Stomach (tissue), 9 donors: Measurements from ENCODE around the gene ADGRD1. TPM values are rescaled to one million over a fixed set of nuclear protein-coding genes. Genes with fewer than 3 reads are reported as not detected.

Experiments
- DNase-seq, 2 donors: peaks; one replicate each; pipeline versions ENCODE4 v3.0.0 to v3.0.0-alpha.2; 2013 to 2019
- H3K27ac ChIP-seq, 5 donors: fragments of 200-600 bp in 4 of 5; sonication (generic) in 4 of 5; one replicate each; pipeline ENCODE4 v1.5.1; 2013 to 2019; ENCODE audit warnings: mild to moderate bottlenecking in 1 of 5, moderate library complexity in 1 of 5
- H3K27me3 ChIP-seq, 3 donors: fragments of 200-600 bp; sonication (generic); one replicate each; pipeline ENCODE4 v1.5.1; 2017 to 2019; ENCODE audit warnings: mixed run types in 1 of 3
- H3K36me3 ChIP-seq, 4 donors: fragments of 200-600 bp; sonication (generic); 1 replicate in 3 of 4; 2 replicates in 1 of 4; pipeline ENCODE4 v1.5.1; 2016 to 2019
- H3K4me1 ChIP-seq, 4 donors: fragments of 200-600 bp; sonication (generic); one replicate each; pipeline ENCODE4 v1.5.1; 2016 to 2019
- H3K4me3 ChIP-seq, 4 donors: fragments of 200-600 bp; sonication (generic) in 3 of 4; one replicate each; pipeline ENCODE4 v1.5.1; 2016 to 2019; ENCODE audit warnings: mild to moderate bottlenecking in 1 of 4
- H3K9me3 ChIP-seq, 4 donors: fragments of 200-600 bp; sonication (generic); one replicate each; pipeline ENCODE4 v1.5.1; 2016 to 2019
- EP300 ChIP-seq: sonication (generic); formaldehyde crosslinking; IDR thresholded peaks from one replicate; pipeline ENCODE4 v1.6.1; 2017; ENCODE audit warnings: antibody characterized with exemption
- POLR2A ChIP-seq, 4 donors: fragments of 450-650 bp; IDR thresholded peaks; one replicate each; pipeline ENCODE4 v1.6.1; 2016; ENCODE audit warnings: antibody characterized with exemption in 4 of 4, control low read depth in 2 of 4, mild to moderate bottlenecking in 1 of 4, moderate library complexity in 1 of 4
- POLR2AphosphoS5 ChIP-seq, 3 donors: sonication (generic); formaldehyde crosslinking; IDR thresholded peaks; one replicate each; pipeline ENCODE4 v1.6.1; 2016; ENCODE audit warnings: antibody characterized with exemption in 3 of 3
- WGBS, 5 donors: extraction: QIAGEN DNeasy Blood & Tissue Kit in 3 of 5; methylation state at CpG; one replicate each; pipeline versions ENCODE4 v1.1.5 to v1.1.7; 2013 to 2018; 5-methylcytosine and 5-hydroxymethylcytosine counted together
- intact Hi-C: fragments of 100-400 bp; cut with DNase I; formaldehyde crosslinking; loops from one replicate; pipeline ENCODE4 v1.15.1; 2023; ENCODE audit warnings: low total_unique reads
- polyA plus RNA-seq, 3 donors: library from polyadenylated mRNA; stranded (reverse); fragments of 200-250 nt; gene quantifications; one replicate each; pipeline ENCODE4 v1.2.3, GENCODE V29; 2013
- total RNA-seq, 5 donors: library from RNA; depleted of rRNA; stranded (reverse); fragments of >200 nt; gene quantifications; one replicate each; pipeline versions ENCODE4 v1.1.0 to v1.2.3, GENCODE V29; 2014 to 2016
- TF ChIP-seq, protein P1 (sequence below), 7 experiments: fragments of 450-650 bp in 4 of 7; fragments of 200-600 bp in 3 of 7; sonication (generic) in 3 of 7; IDR thresholded peaks; one replicate each; pipeline ENCODE4 v1.5.1; 2016 to 2019; ENCODE audit warnings: antibody characterized with exemption in 7 of 7, control low read depth in 2 of 7, mild to moderate bottlenecking in 1 of 7
- donor health status: healthy with polysubstance abuse.
- donor health status: Bipolar disorder and iron deficiency.
- donor health status: healthy.

Gene ADGRD1
- total and polyA plus RNA-seq, 8 donors: 3.7 to 43.8 (median 15.4) TPM

DNA sequence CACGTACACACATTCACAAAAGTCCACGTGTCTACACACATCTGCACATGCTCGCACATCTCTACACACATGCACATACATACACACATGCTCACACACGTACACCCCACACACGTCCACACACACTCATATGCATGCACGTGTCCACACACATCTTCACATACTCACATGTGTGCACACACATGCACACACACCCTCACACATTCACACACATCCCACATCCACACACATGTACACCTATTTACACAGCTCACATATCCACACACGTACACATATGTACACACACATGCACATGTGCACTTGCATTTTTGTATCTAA is 3.6 kb downstream of the ADGRD1 start:
- Histone ChIP-seq H3K4me1 (peaks cover 10 to 47% (median 24%) of the 10 kb centered on the region in 4 donors), H3K27ac (no peak overlapping the region), H3K4me3 (no peak overlapping the region), H3K9me3 (no peaks in the 10 kb centered on the region), H3K36me3 (no peaks in the 10 kb centered on the region), H3K27me3 (peaks cover 0 to 7% (median 0%) of the 10 kb centered on the region in 3 donors)
- intact Hi-C loops: no loop called here
- TF ChIP-seq POLR2AphosphoS5 (IDR thresholded peaks at IDR 0.05) (no peak), EP300 (no peak), POLR2A (IDR thresholded peaks at IDR 0.05) (no peak)
- TF ChIP-seq, protein P1, sequence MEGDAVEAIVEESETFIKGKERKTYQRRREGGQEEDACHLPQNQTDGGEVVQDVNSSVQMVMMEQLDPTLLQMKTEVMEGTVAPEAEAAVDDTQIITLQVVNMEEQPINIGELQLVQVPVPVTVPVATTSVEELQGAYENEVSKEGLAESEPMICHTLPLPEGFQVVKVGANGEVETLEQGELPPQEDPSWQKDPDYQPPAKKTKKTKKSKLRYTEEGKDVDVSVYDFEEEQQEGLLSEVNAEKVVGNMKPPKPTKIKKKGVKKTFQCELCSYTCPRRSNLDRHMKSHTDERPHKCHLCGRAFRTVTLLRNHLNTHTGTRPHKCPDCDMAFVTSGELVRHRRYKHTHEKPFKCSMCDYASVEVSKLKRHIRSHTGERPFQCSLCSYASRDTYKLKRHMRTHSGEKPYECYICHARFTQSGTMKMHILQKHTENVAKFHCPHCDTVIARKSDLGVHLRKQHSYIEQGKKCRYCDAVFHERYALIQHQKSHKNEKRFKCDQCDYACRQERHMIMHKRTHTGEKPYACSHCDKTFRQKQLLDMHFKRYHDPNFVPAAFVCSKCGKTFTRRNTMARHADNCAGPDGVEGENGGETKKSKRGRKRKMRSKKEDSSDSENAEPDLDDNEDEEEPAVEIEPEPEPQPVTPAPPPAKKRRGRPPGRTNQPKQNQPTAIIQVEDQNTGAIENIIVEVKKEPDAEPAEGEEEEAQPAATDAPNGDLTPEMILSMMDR (IDR thresholded peaks at IDR 0.05): no peak
- WGBS, 5 donors: 81 to 92% (median 89%) methylated on average over 7 of the region's 7 CpGs
- no peak for DNase-seq

DNA sequence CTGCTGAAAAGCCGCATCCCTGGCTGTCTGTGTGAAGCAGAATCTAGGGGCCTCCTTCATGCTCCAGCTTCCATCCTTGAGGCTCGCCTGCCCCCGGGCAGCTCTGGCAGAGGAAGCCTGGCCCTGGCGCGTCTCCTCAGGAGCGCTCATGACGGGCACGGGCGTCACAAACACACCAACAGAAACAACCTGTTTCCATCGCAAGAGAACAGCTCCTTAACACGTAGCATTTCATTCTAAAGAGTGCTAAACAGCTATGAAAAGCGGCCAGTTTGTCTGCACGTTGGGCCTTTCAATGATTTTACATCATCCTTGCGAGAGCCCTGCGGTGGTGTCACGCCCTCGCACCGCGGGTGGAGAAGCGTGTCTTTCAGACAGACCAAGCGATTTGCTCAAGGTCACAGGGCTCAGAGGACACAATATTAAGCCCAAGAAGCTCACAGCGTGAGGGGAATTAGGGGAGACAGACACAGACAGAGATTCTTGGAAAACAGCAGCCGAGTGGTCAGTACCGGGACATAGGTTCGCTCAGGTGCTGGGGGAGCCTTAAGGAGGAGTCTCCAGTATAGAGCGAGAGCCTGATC is 4.9 kb downstream of the ADGRD1 start:
- WGBS, 5 donors: 86 to 90% (median 89%) methylated on average over 25 to 26 of the region's 26 CpGs
- Histone ChIP-seq H3K4me1 (peaks cover 0 to 33% (median 15%) of the 10 kb centered on the region in 4 donors), H3K9me3 (no peaks in the 10 kb centered on the region), H3K27me3 (peaks cover 0 to 7% (median 0%) of the 10 kb centered on the region in 3 donors), H3K27ac (no peak overlapping the region), H3K4me3 (no peak overlapping the region), H3K36me3 (no peaks in the 10 kb centered on the region)
- no peak for DNase-seq
- TF ChIP-seq POLR2AphosphoS5 (IDR thresholded peaks at IDR 0.05): no peak
- TF ChIP-seq, protein P1 (IDR thresholded peaks at IDR 0.05): no peak
- intact Hi-C loops: no loop called here

DNA sequence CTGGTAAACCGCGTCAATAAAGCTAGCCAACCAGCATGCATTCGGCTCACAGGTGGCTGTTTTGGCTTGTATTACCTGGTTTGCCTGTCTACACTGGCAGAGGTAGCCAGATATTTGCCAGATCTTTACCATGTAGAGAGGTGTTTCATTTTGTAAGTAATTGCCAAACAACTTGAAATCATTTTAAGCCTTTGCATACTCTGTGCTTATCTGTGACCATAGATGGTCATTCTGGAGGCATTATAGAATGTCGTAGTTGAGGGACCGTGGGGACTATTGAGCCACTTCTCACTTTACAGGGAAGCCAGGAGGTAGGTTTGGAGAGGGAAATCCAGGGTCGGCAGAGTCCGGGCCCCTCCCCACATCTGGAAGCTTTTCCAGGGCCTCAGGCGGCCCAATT is 5.9 kb downstream of the ADGRD1 start:
- 80 to 84% (median 82%) methylated on average over 8 of the region's 8 CpGs for WGBS, 5 donors
- Histone ChIP-seq H3K27ac (peak overlapping the region in 1 of 5 donors; percentile 7), H3K36me3 (no peaks in the 10 kb centered on the region), H3K4me3 (no peak overlapping the region), H3K9me3 (no peaks in the 10 kb centered on the region), H3K27me3 (peaks cover 0 to 2% (median 0%) of the 10 kb centered on the region in 3 donors), H3K4me1 (peaks cover 0 to 23% (median 9%) of the 10 kb centered on the region in 4 donors)
- no peak for TF ChIP-seq POLR2A (IDR thresholded peaks at IDR 0.05)
- no peak for TF ChIP-seq EP300
- no peak for TF ChIP-seq POLR2AphosphoS5 (IDR thresholded peaks at IDR 0.05)
- TF ChIP-seq, protein P1 (IDR thresholded peaks at IDR 0.05): no peak
- no peak for DNase-seq
- intact Hi-C loops: no loop called here

DNA sequence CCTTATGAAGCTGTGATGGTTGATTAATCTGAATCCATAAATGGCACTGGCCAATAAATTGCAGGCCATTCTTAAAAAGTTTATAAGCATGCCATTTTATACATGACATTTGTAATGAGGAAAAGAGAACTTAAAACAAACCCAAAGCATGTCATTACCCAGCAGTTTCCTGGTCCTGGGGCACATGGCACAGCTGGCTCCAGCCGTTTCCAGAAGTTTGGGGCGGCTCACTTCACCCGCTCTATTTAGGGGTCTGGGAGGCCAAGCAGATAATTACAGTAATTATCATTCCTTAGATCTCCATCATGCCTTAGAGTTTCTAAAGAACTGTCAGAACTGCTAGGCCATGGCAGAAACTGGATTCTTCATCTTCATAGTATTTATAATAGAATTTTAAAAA is 6.4 kb downstream of the ADGRD1 start:
- intact Hi-C loops: no loop called here
- H3K36me3 ChIP-seq: no peaks in the 10 kb centered on the region
- H3K9me3 ChIP-seq: no peaks in the 10 kb centered on the region
- TF ChIP-seq POLR2AphosphoS5 (IDR thresholded peaks at IDR 0.05): no peak
- no peak for TF ChIP-seq EP300
- TF ChIP-seq, protein P1 (IDR thresholded peaks at IDR 0.05): no peak
- no peak for TF ChIP-seq POLR2A (IDR thresholded peaks at IDR 0.05)
- no peaks in the 10 kb centered on the region for H3K27me3 ChIP-seq
- no peak for DNase-seq
- no peak overlapping the region for H3K4me3 ChIP-seq
- WGBS, 5 donors: 78 to 90% (median 83%) methylated on average over 3 of the region's 3 CpGs
- H3K4me1 ChIP-seq: peaks cover 0 to 20% (median 8%) of the 10 kb centered on the region in 4 donors
- peak overlapping the region in 1 of 5 donors; percentile 7 for H3K27ac ChIP-seq
